ENCODE results near the gene ZNF668. TPM values are rescaled to one million over a fixed set of nuclear protein-coding genes. Genes with fewer than 3 reads are reported as not detected.

Gene ZNF668
- total and polyA plus RNA-seq, 2 of the 8 experiments (the other 6 are each of a cell fraction or from before 2014, with no cell fraction given) = 14.0 to 14.3 TPM

DNA sequence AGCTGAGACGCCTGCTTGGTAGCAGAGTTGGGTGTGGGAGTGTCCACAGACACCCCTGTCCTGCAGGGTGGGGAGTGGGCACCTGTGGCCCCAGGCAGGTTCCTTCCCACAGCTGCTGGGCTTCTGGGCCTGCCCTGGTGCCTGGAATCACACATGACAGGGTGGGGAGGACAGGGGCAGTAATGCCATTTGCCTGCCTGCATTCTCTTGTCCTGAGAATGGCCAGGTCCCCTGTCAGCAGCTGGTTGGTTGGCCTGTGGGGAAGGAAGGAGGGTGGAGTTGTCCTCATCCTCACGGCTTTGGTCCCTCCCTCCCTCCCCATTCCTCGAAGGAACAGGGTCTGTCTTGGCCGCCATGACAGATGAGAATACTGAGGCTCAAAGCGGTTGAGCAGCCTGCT is 9.5 kb upstream of the ZNF668 start:
- peaks cover 0 to 6% of the 10 kb centered on the region in 2 experiments; a peak in 1 of 4 replicates for H3K79me2 ChIP-seq (ENCODE audit: control insufficient read depth in 1 of 2, insufficient read depth in 2 of 2, low read length in 2 of 2)
- no peak overlapping the region for H2BK5ac ChIP-seq (ENCODE audit: low read depth, low read length)
- H3K23ac ChIP-seq (ENCODE audit: insufficient read length) = no peak overlapping the region
- H4K8ac ChIP-seq (ENCODE audit: extremely low read depth, insufficient read depth, low read length) = no peak overlapping the region
- peaks cover 0 to 27% (median 11%) of the 10 kb centered on the region in 4 experiments; a peak in 6 of 8 replicates for H3K36me3 ChIP-seq (ENCODE audit: control insufficient read depth in 2 of 4, insufficient read depth in 4 of 4, low read length in 3 of 4)
- no peaks in the 10 kb centered on the region for H3K9me3 ChIP-seq (ENCODE audit: insufficient read depth in 2 of 2, low read depth in 1 of 2, low read length in 1 of 2)
- no peak overlapping the region for H3K27ac ChIP-seq (ENCODE audit: low read depth, low read length)
- H4K20me1 ChIP-seq (replicated peaks in 1 of 2; ENCODE audit: control insufficient read depth in 1 of 2, insufficient read depth in 2 of 2, low read length in 2 of 2) = peaks cover 7 to 23% of the 10 kb centered on the region in 2 experiments
- H3K27me3 ChIP-seq (replicated peaks in 1 of 4; ENCODE audit: control insufficient read depth in 3 of 4, extremely low read depth in 1 of 4, insufficient read depth in 3 of 4, low read length in 3 of 4) = no peaks in the 10 kb centered on the region
- H2BK15ac ChIP-seq (ENCODE audit: low read length) = no peak overlapping the region
- no peak overlapping the region for H3K4me2 ChIP-seq (ENCODE audit: insufficient read depth in 1 of 2, low read depth in 2 of 2, low read length in 2 of 2)
- no peak overlapping the region for H3K18ac ChIP-seq (ENCODE audit: extremely low read depth, low read length)
- H2BK20ac ChIP-seq (ENCODE audit: low read length) = no peak overlapping the region
- no peak overlapping the region for H3K4ac ChIP-seq (replicated peaks; ENCODE audit: insufficient read length, low read depth, low read length)
- ChIA-PET POLR2A (ENCODE audit: partially characterized antibody) (interaction anchor here (0.8 to 4.7 kb wide), 5 partner anchors 9 to 119 kb away, joined by 3 to 34 read pairs (median 5); partner anchors contain the start of genes ZNF646 and ZNF668), CTCF (ENCODE audit: partially characterized antibody) (interaction anchor here (0.8 to 1.7 kb wide), 3 partner anchors 9 to 131 kb away, joined by 3 to 4 read pairs (median 3); no protein-coding TSS in a partner anchor)
- H3K9ac ChIP-seq (replicated peaks in 1 of 4; ENCODE audit: extremely low read depth in 1 of 4, low read depth in 3 of 4, low read length in 3 of 4) = no peak overlapping the region
- H3K14ac ChIP-seq (ENCODE audit: insufficient read length) = no peak overlapping the region
- H3K79me1 ChIP-seq (ENCODE audit: low read depth, low read length) = peaks cover 6% of the 10 kb centered on the region
- H3K4me1 ChIP-seq (replicated peaks in 1 of 4; ENCODE audit: control insufficient read depth in 3 of 4, insufficient read depth in 4 of 4, low read length in 3 of 4) = no peaks in the 10 kb centered on the region
- no peak for DNase-seq (ENCODE audit: low read depth in 1 of 2, low spot score in 2 of 2)
- no peak for TF ChIP-seq NANOG (IDR thresholded peaks at IDR 0.05; ENCODE audit: insufficient read depth, low read depth, low read length, poor library complexity, severe bottlenecking)
- no peak for TF ChIP-seq HDAC6 (IDR thresholded peaks at IDR 0.05; ENCODE audit: low read depth, low read length)
- FAIRE-seq = no peak
- H4K91ac ChIP-seq (replicated peaks; ENCODE audit: insufficient read length, low read length) = no peak overlapping the region
- H4K5ac ChIP-seq (ENCODE audit: insufficient read length, low read depth, low read length) = no peak overlapping the region
- H2AFZ ChIP-seq (ENCODE audit: low read length) = no peak overlapping the region
- WGBS, 2 experiments (ENCODE audit: extremely low coverage in 1 of 2, insufficient coverage in 1 of 2, insufficient read length in 1 of 2, insufficient replicate concordance in 2 of 2, low coverage in 1 of 2, low lambda C conversion rate in 2 of 2, missing lambda C conversion rate in 1 of 2) = 76% methylated on average over 5 of the region's 5 CpGs; no CpG with 5 or more reads in 1 of the 2 experiments
- H2AK5ac ChIP-seq (ENCODE audit: low read depth, low read length) = no peak overlapping the region
- H2BK120ac ChIP-seq (replicated peaks; ENCODE audit: low read depth, low read length) = no peak overlapping the region
- no peak overlapping the region for H3K4me3 ChIP-seq (ENCODE audit: extremely low read depth in 1 of 4, insufficient read depth in 2 of 4, low read depth in 3 of 4, low read length in 4 of 4)
- H2BK12ac ChIP-seq (ENCODE audit: low read depth, low read length) = no peak overlapping the region
- no peak overlapping the region for H3K56ac ChIP-seq (replicated peaks; ENCODE audit: insufficient read length, low read depth, low read length)
- no peaks in the 10 kb centered on the region for H3K23me2 ChIP-seq (ENCODE audit: low read depth, low read length)
